ENCODE results near the gene ASCC1.

DNA sequence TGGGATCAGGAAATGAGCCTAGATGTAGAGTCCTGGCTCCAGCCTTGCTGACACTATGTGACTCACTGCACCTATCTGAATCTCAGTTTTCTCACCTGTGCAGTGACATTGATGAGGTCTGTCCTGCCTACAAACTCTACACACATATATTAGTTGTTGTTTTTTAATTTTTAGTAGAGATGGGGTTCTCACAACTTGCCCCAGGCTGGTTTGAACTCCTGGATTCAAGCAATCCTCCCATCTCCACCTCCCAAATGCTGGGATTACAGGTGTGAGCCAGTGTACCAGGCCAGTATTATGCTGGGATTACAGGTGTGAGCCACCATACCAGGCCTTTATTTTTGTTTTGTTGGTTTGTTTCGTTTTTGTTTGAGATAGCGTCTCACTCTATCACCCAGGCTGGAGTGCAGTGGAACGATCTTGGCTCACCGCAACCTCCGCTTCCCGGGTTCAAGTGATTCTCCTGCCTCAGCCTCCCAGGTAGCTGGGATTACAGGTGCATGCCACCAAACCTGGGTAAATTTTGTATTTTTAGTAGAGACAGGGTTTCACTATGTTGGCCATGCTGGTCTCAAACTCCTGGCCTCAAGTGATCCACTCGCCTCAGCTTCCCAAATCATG lies 45.8 kb upstream of the ASCC1 start:
- TF ChIP-seq, protein P1, sequence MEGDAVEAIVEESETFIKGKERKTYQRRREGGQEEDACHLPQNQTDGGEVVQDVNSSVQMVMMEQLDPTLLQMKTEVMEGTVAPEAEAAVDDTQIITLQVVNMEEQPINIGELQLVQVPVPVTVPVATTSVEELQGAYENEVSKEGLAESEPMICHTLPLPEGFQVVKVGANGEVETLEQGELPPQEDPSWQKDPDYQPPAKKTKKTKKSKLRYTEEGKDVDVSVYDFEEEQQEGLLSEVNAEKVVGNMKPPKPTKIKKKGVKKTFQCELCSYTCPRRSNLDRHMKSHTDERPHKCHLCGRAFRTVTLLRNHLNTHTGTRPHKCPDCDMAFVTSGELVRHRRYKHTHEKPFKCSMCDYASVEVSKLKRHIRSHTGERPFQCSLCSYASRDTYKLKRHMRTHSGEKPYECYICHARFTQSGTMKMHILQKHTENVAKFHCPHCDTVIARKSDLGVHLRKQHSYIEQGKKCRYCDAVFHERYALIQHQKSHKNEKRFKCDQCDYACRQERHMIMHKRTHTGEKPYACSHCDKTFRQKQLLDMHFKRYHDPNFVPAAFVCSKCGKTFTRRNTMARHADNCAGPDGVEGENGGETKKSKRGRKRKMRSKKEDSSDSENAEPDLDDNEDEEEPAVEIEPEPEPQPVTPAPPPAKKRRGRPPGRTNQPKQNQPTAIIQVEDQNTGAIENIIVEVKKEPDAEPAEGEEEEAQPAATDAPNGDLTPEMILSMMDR (conservative IDR thresholded peaks at IDR 0.05; ENCODE audit: low read depth, low read length), result no peak
- TF ChIP-seq NFE2L2 (IDR thresholded peaks at IDR 0.05; ENCODE audit: low read depth, low read length) (no peak), POLR2A (IDR thresholded peaks at IDR 0.05; ENCODE audit: low read depth, low read length) (no peak), SMC3 (IDR thresholded peaks at IDR 0.05; ENCODE audit: low read depth, low read length) (no peak), MXI1 (IDR thresholded peaks at IDR 0.05; ENCODE audit: borderline replicate concordance, low read depth, low read length) (no peak), FOS (IDR thresholded peaks at IDR 0.05; ENCODE audit: low read depth, low read length) (no peak), RCOR1 (IDR thresholded peaks at IDR 0.05; ENCODE audit: insufficient replicate concordance, low read length) (no peak), CHD1 (IDR thresholded peaks at IDR 0.05; ENCODE audit: low read depth, low read length) (no peak), MAFK (IDR thresholded peaks at IDR 0.05; ENCODE audit: low read depth, low read length) (no peak), BHLHE40 (IDR thresholded peaks at IDR 0.05; ENCODE audit: low read depth, low read length) (no peak), MAZ (IDR thresholded peaks at IDR 0.05; ENCODE audit: borderline replicate concordance, low read depth, low read length) (no peak)
- TF ChIP-seq, protein P2, sequence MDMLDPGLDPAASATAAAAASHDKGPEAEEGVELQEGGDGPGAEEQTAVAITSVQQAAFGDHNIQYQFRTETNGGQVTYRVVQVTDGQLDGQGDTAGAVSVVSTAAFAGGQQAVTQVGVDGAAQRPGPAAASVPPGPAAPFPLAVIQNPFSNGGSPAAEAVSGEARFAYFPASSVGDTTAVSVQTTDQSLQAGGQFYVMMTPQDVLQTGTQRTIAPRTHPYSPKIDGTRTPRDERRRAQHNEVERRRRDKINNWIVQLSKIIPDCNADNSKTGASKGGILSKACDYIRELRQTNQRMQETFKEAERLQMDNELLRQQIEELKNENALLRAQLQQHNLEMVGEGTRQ (IDR thresholded peaks at IDR 0.05; ENCODE audit: low read depth, low read length), result no peak

All from IMR-90 (cell line).